IgD-negative memory B cell (primary cell): ENCODE data around the gene OAS2. TPM values are rescaled to one million over a fixed set of nuclear protein-coding genes. Genes with fewer than 3 reads are reported as not detected.

Source experiments
- H3K27ac Mint-ChIP-seq, 3 donors: one replicate each; pipeline ENCODE4 v1.8.0; 2020 to 2022; ENCODE audit warnings: mild to moderate bottlenecking in 3 of 3, mixed read lengths in 3 of 3, moderate library complexity in 1 of 3
- H3K27me3 Mint-ChIP-seq: one replicate; pipeline ENCODE4 v1.8.0; 2021; ENCODE audit warnings: mixed read lengths
- H3K36me3 Mint-ChIP-seq: one replicate; pipeline ENCODE4 v1.8.0; 2020; ENCODE audit warnings: mild to moderate bottlenecking, mixed read lengths
- H3K4me1 Mint-ChIP-seq, 3 donors: one replicate each; pipeline ENCODE4 v1.8.0; 2020 to 2022; ENCODE audit warnings: mixed read lengths in 3 of 3, mild to moderate bottlenecking in 1 of 3
- H3K4me3 Mint-ChIP-seq, 4 donors: one replicate each; pipeline ENCODE4 v1.8.0; 2020 to 2022; ENCODE audit warnings: mild to moderate bottlenecking in 4 of 4, mixed read lengths in 4 of 4, moderate library complexity in 3 of 4
- H3K9me3 Mint-ChIP-seq, 3 donors: one replicate each; pipeline ENCODE4 v1.8.0; 2020 to 2021; ENCODE audit warnings: mixed read lengths in 3 of 3, mild to moderate bottlenecking in 1 of 3
- polyA plus RNA-seq: library from polyadenylated mRNA; unstranded; fragments of 300-500 nt; fragmentation: Illumina TruSeq; gene quantifications from one replicate; pipeline ENCODE4 v1.2.3, GENCODE V29; 2021

The OAS2 gene
- polyA plus RNA-seq, 1 donor from 2014 or later, result 44.7 TPM

- Mint-ChIP-seq H3K4me3 (no peak overlapping the region), H3K9me3 (peaks cover 0 to 2% (median 0%) of the 10 kb centered on the region in 3 donors), H3K36me3 (peaks cover 11% of the 10 kb centered on the region), H3K27ac (no peak overlapping the region), H3K27me3 (no peaks in the 10 kb centered on the region), H3K4me1 (peaks cover 0 to 3% (median 0%) of the 10 kb centered on the region in 3 donors)
Observed at GRCh38 chr12:112965643-112966042, 12.7 kb upstream of the OAS2 start.

- no peaks in the 10 kb centered on the region for H3K9me3 Mint-ChIP-seq
- peaks cover 6% of the 10 kb centered on the region for H3K36me3 Mint-ChIP-seq
- H3K4me3 Mint-ChIP-seq, result no peak overlapping the region
- H3K4me1 Mint-ChIP-seq, result no peaks in the 10 kb centered on the region
- peak overlapping the region in 1 of 3 donors; percentile 57 for H3K27ac Mint-ChIP-seq
- H3K27me3 Mint-ChIP-seq, result no peaks in the 10 kb centered on the region
Observed at GRCh38 chr12:112967306-112967705, 11.0 kb upstream of the OAS2 start.

- no peaks in the 10 kb centered on the region for H3K27me3 Mint-ChIP-seq
- no peaks in the 10 kb centered on the region for H3K4me1 Mint-ChIP-seq
- H3K9me3 Mint-ChIP-seq, result no peaks in the 10 kb centered on the region
- H3K36me3 Mint-ChIP-seq, result peaks cover 6% of the 10 kb centered on the region
- no peak overlapping the region for H3K4me3 Mint-ChIP-seq
- no peak overlapping the region for H3K27ac Mint-ChIP-seq
Observed at GRCh38 chr12:112967858-112968257, 10.5 kb upstream of the OAS2 start.

- H3K4me1 Mint-ChIP-seq, result peaks cover 8 to 11% (median 10%) of the 10 kb centered on the region in 3 donors
- H3K36me3 Mint-ChIP-seq, result peaks cover 6% of the 10 kb centered on the region
- H3K4me3 Mint-ChIP-seq, result no peak overlapping the region
- no peak overlapping the region for H3K27ac Mint-ChIP-seq
- no peaks in the 10 kb centered on the region for H3K27me3 Mint-ChIP-seq
- no peaks in the 10 kb centered on the region for H3K9me3 Mint-ChIP-seq
Observed at GRCh38 chr12:112969547-112970306, 8.6 kb upstream of the OAS2 start.

GRCh38 chr12:112970391-112970790 is 7.9 kb upstream of the OAS2 start:
- Mint-ChIP-seq H3K27me3 (no peaks in the 10 kb centered on the region), H3K4me3 (no peak overlapping the region), H3K9me3 (no peaks in the 10 kb centered on the region), H3K36me3 (peaks cover 6% of the 10 kb centered on the region), H3K27ac (no peak overlapping the region), H3K4me1 (peaks cover 8 to 11% (median 10%) of the 10 kb centered on the region in 3 donors)

- H3K36me3 Mint-ChIP-seq, result peaks cover 6% of the 10 kb centered on the region
- H3K9me3 Mint-ChIP-seq, result no peaks in the 10 kb centered on the region
- H3K27ac Mint-ChIP-seq, result no peak overlapping the region
- no peak overlapping the region for H3K4me3 Mint-ChIP-seq
- peaks cover 8 to 11% (median 10%) of the 10 kb centered on the region in 3 donors for H3K4me1 Mint-ChIP-seq
- H3K27me3 Mint-ChIP-seq, result no peaks in the 10 kb centered on the region
Observed at GRCh38 chr12:112971248-112971647, 7.1 kb upstream of the OAS2 start.

- peaks cover 13 to 15% (median 14%) of the 10 kb centered on the region in 3 donors for H3K4me1 Mint-ChIP-seq
- H3K9me3 Mint-ChIP-seq, result no peaks in the 10 kb centered on the region
- H3K27ac Mint-ChIP-seq, result peak overlapping the region in 1 of 3 donors; percentile 5
- peaks cover 4% of the 10 kb centered on the region for H3K36me3 Mint-ChIP-seq
- no peaks in the 10 kb centered on the region for H3K27me3 Mint-ChIP-seq
- H3K4me3 Mint-ChIP-seq, result peak overlapping the region in 2 of 4 donors; percentile 41 to 71
Observed at GRCh38 chr12:112973011-112973735, 5.1 kb upstream of the OAS2 start.

- Mint-ChIP-seq H3K36me3 (peaks cover 4% of the 10 kb centered on the region), H3K27ac (peak overlapping the region in 2 of 3 donors; percentile 5 to 64), H3K4me3 (peak overlapping the region in 2 of 4 donors; percentile 41 to 71), H3K9me3 (no peaks in the 10 kb centered on the region), H3K4me1 (peaks cover 15 to 16% (median 16%) of the 10 kb centered on the region in 3 donors), H3K27me3 (no peaks in the 10 kb centered on the region)
Observed at GRCh38 chr12:112973818-112974231, 4.5 kb upstream of the OAS2 start.

GRCh38 chr12:112974904-112975303 is 3.4 kb upstream of the OAS2 start:
- H3K27ac Mint-ChIP-seq, result no peak overlapping the region
- peaks cover 4% of the 10 kb centered on the region for H3K36me3 Mint-ChIP-seq
- H3K4me1 Mint-ChIP-seq, result peaks cover 16 to 22% (median 21%) of the 10 kb centered on the region in 3 donors
- H3K9me3 Mint-ChIP-seq, result no peaks in the 10 kb centered on the region
- no peaks in the 10 kb centered on the region for H3K27me3 Mint-ChIP-seq
- peak overlapping the region in 1 of 4 donors; percentile 41 for H3K4me3 Mint-ChIP-seq

GRCh38 chr12:112977139-112977538 is 1.2 kb upstream of the OAS2 start:
- Mint-ChIP-seq H3K27me3 (no peaks in the 10 kb centered on the region), H3K27ac (peak overlapping the region in 2 of 3 donors; percentile 98), H3K36me3 (peaks cover 9% of the 10 kb centered on the region), H3K4me3 (peak overlapping the region in 2 of 4 donors; percentile 10 to 98), H3K9me3 (peaks cover 0 to 2% (median 0%) of the 10 kb centered on the region in 3 donors), H3K4me1 (peaks cover 33 to 42% (median 38%) of the 10 kb centered on the region in 3 donors)

- H3K9me3 Mint-ChIP-seq, result peaks cover 0 to 2% (median 0%) of the 10 kb centered on the region in 3 donors
- peak overlapping the region; percentile 97 to 100 (median 99) for H3K4me3 Mint-ChIP-seq
Observed at GRCh38 chr12:112977641-112978040, 678 bp upstream of the OAS2 start.

GRCh38 chr12:112979041-112979680 is 842 bp downstream of the OAS2 start:
- Mint-ChIP-seq H3K27ac (peak overlapping the region; percentile 95 to 98 (median 98)), H3K4me3 (peak overlapping the region; percentile 97 to 100 (median 99)), H3K9me3 (peaks cover 0 to 2% (median 0%) of the 10 kb centered on the region in 3 donors), H3K4me1 (peaks cover 30 to 45% (median 39%) of the 10 kb centered on the region in 3 donors), H3K36me3 (peaks cover 12% of the 10 kb centered on the region), H3K27me3 (no peaks in the 10 kb centered on the region)

More at GRCh38 chr12:112977641-112978040, 678 bp upstream of the OAS2 start:
- no peaks in the 10 kb centered on the region for H3K27me3 Mint-ChIP-seq
- H3K36me3 Mint-ChIP-seq, result peaks cover 9% of the 10 kb centered on the region
- H3K27ac Mint-ChIP-seq, result peak overlapping the region; percentile 95 to 98 (median 98)
- peaks cover 38 to 47% (median 43%) of the 10 kb centered on the region in 3 donors for H3K4me1 Mint-ChIP-seq

GRCh38 chr12:112980491-112981158 is 2.3 kb downstream of the OAS2 start:
- H3K27me3 Mint-ChIP-seq, result no peaks in the 10 kb centered on the region
- peaks cover 30 to 53% (median 47%) of the 10 kb centered on the region in 3 donors for H3K4me1 Mint-ChIP-seq
- peaks cover 0 to 5% (median 4%) of the 10 kb centered on the region in 3 donors for H3K9me3 Mint-ChIP-seq
- peak overlapping the region; percentile 87 to 98 (median 95) for H3K27ac Mint-ChIP-seq
- peak overlapping the region; percentile 81 to 100 (median 98) for H3K4me3 Mint-ChIP-seq
- H3K36me3 Mint-ChIP-seq, result peaks cover 21% of the 10 kb centered on the region

- peak overlapping the region in 1 of 3 donors; percentile 9 for H3K27ac Mint-ChIP-seq
- no peak overlapping the region for H3K4me3 Mint-ChIP-seq
- H3K4me1 Mint-ChIP-seq, result peaks cover 27 to 51% (median 48%) of the 10 kb centered on the region in 3 donors
- H3K9me3 Mint-ChIP-seq, result peaks cover 0 to 5% (median 4%) of the 10 kb centered on the region in 3 donors
- H3K27me3 Mint-ChIP-seq, result no peaks in the 10 kb centered on the region
- H3K36me3 Mint-ChIP-seq, result peaks cover 21% of the 10 kb centered on the region
Observed at GRCh38 chr12:112985642-112986290, 7.4 kb downstream of the OAS2 start.
